H9 (cell line): Measurements from ENCODE around the gene RNGTT. TPM values are rescaled to one million over a fixed set of nuclear protein-coding genes. Genes with fewer than 3 reads are reported as not detected.
"Not testable (repeated sequence)": the region's sequence is repeated elsewhere in the genome, so short reads cannot be mapped to it uniquely, and the experiment has no call there.

Experiments used
- DNase-seq: peaks from one replicate; pipeline ENCODE4 v3.0.0-alpha.2; 2017
- H2AFZ ChIP-seq: one replicate; pipeline ENCODE4 v1.6.1; 2013; ENCODE audit warnings: mild to moderate bottlenecking, low read length, control low read depth, moderate library complexity
- H2AK5ac ChIP-seq: 2 replicates; pipeline ENCODE4 v1.6.1; 2013; ENCODE audit warnings: low read length, control low read depth, mixed read lengths; ENCODE audit not compliant: insufficient read length
- H2BK120ac ChIP-seq: one replicate; pipeline ENCODE4 v1.6.1; 2013; ENCODE audit warnings: low read depth, mild to moderate bottlenecking, low read length, control low read depth, inconsistent platforms; ENCODE audit not compliant: poor library complexity, severe bottlenecking
- H2BK12ac ChIP-seq: 2 replicates; pipeline ENCODE4 v1.6.1; 2013; ENCODE audit warnings: low read length, control low read depth, mixed read lengths, low read depth; ENCODE audit not compliant: insufficient read length
- H2BK15ac ChIP-seq: 2 replicates; pipeline ENCODE4 v1.6.1; 2013; ENCODE audit warnings: low read depth, low read length, control low read depth
- H2BK20ac ChIP-seq: one replicate; pipeline ENCODE4 v1.6.1; 2013; ENCODE audit warnings: low read depth, mild to moderate bottlenecking, low read length, control low read depth, inconsistent platforms; ENCODE audit not compliant: poor library complexity, severe bottlenecking
- H2BK5ac ChIP-seq: 2 replicates; pipeline ENCODE4 v1.6.1; 2013; ENCODE audit warnings: low read length, control low read depth, mixed read lengths; ENCODE audit not compliant: insufficient read length
- H3K14ac ChIP-seq: 2 replicates; pipeline ENCODE4 v1.6.1; 2013; ENCODE audit warnings: low read length, control low read depth; ENCODE audit not compliant: insufficient read depth
- H3K18ac ChIP-seq: 2 replicates; pipeline ENCODE4 v1.6.1; 2013; ENCODE audit warnings: low read depth, mild to moderate bottlenecking, mixed read lengths, low read length, control low read depth; ENCODE audit not compliant: insufficient read length
- H3K23ac ChIP-seq: 2 replicates; pipeline ENCODE4 v1.6.1; 2013; ENCODE audit warnings: low read length, control low read depth, mixed read lengths, low read depth; ENCODE audit not compliant: insufficient read length
- H3K23me2 ChIP-seq: 2 replicates; pipeline ENCODE4 v1.6.1; 2013; ENCODE audit warnings: low read depth, mild to moderate bottlenecking, mixed read lengths, low read length, control low read depth; ENCODE audit not compliant: insufficient read length, poor library complexity, severe bottlenecking
- H3K27ac ChIP-seq: 2 replicates; pipeline ENCODE4 v1.5.1; 2013; ENCODE audit warnings: low read length, control low read depth, mixed read lengths, low read depth; ENCODE audit not compliant: insufficient read length
- H3K27me3 ChIP-seq: 2 replicates; pipeline ENCODE4 v1.6.1; 2013; ENCODE audit warnings: low read length, control low read depth, inconsistent platforms; ENCODE audit not compliant: insufficient read depth
- H3K4ac ChIP-seq: 2 replicates; pipeline ENCODE4 v1.6.1; 2013; ENCODE audit warnings: low read depth, mild to moderate bottlenecking, control low read depth, inconsistent platforms, low read length, moderate library complexity
- H3K4me1 ChIP-seq: 2 replicates; pipeline ENCODE4 v1.6.1; 2013; ENCODE audit warnings: low read length, control low read depth, inconsistent platforms; ENCODE audit not compliant: insufficient read depth
- H3K4me2 ChIP-seq: 2 replicates; pipeline ENCODE4 v1.6.1; 2013; ENCODE audit warnings: low read length, control low read depth, mixed read lengths; ENCODE audit not compliant: insufficient read length, insufficient read depth
- H3K56ac ChIP-seq: 2 replicates; pipeline ENCODE4 v1.6.1; 2013; ENCODE audit warnings: low read depth, mild to moderate bottlenecking, mixed read lengths, low read length, control low read depth; ENCODE audit not compliant: insufficient read length
- H3K79me1 ChIP-seq: 2 replicates; pipeline ENCODE4 v1.6.1; 2013; ENCODE audit warnings: low read depth, mild to moderate bottlenecking, moderate library complexity, low read length, control low read depth, inconsistent platforms; ENCODE audit not compliant: insufficient read depth, poor library complexity, severe bottlenecking
- H3K79me2 ChIP-seq: 2 replicates; pipeline ENCODE4 v1.6.1; 2013; ENCODE audit warnings: low read length, control low read depth, inconsistent platforms; ENCODE audit not compliant: insufficient read depth
- H3K9ac ChIP-seq: 2 replicates; pipeline ENCODE4 v1.6.1; 2013; ENCODE audit warnings: low read length, control low read depth, mixed read lengths; ENCODE audit not compliant: insufficient read length; ENCODE audit errors: extremely low read depth
- H3K9me3 ChIP-seq: one replicate; pipeline ENCODE4 v1.6.1; 2013; ENCODE audit warnings: low read depth, low read length, inconsistent platforms; ENCODE audit not compliant: control insufficient read depth
- H3T11ph ChIP-seq: one replicate; pipeline ENCODE4 v1.6.1; 2013; ENCODE audit warnings: mild to moderate bottlenecking, low read length, control low read depth, inconsistent platforms
- H4K20me1 ChIP-seq: one replicate; pipeline ENCODE4 v1.6.1; 2013; ENCODE audit not compliant: control insufficient read depth, insufficient read length, insufficient read depth
- H4K5ac ChIP-seq: 2 replicates; pipeline ENCODE4 v1.6.1; 2013; ENCODE audit warnings: low read depth, mild to moderate bottlenecking, mixed read lengths, low read length, control low read depth; ENCODE audit not compliant: insufficient read length
- H4K8ac ChIP-seq: replicated peaks from 2 replicates; pipeline ENCODE4 v1.6.1; 2013; ENCODE audit warnings: low read length, control low read depth, mixed read lengths, low read depth; ENCODE audit not compliant: insufficient read length
- H4K91ac ChIP-seq: 2 replicates; pipeline ENCODE4 v1.6.1; 2013; ENCODE audit warnings: low read depth, mild to moderate bottlenecking, moderate library complexity, mixed read lengths, low read length, control low read depth; ENCODE audit not compliant: insufficient read length
- H3K27ac Mint-ChIP-seq, 3 experiments: 2 replicates in 2 of 3; 3 replicates in 1 of 3; pipeline ENCODE4 v1.8.0; 2020 to 2021; ENCODE audit warnings: mixed read lengths in 3 of 3, mild to moderate bottlenecking in 1 of 3, moderate library complexity in 1 of 3
- H3K27me3 Mint-ChIP-seq: 2 replicates; pipeline ENCODE4 v1.8.0; 2021; ENCODE audit warnings: low read depth, mild to moderate bottlenecking, moderate library complexity, mixed read lengths
- H3K36me3 Mint-ChIP-seq, 3 experiments: 2 replicates in 2 of 3; 3 replicates in 1 of 3; pipeline ENCODE4 v1.8.0; 2020 to 2021; ENCODE audit warnings: low read depth in 3 of 3, mixed read lengths in 3 of 3; ENCODE audit not compliant: insufficient read depth in 1 of 3
- H3K4me1 Mint-ChIP-seq, 2 experiments: 2 replicates each; pipeline ENCODE4 v1.8.0; 2020; ENCODE audit warnings: mixed read lengths in 2 of 2
- H3K4me3 Mint-ChIP-seq, 2 experiments: 2 replicates in 1 of 2; 3 replicates in 1 of 2; pipeline ENCODE4 v1.8.0; 2020 to 2021; ENCODE audit warnings: mild to moderate bottlenecking in 2 of 2, mixed read lengths in 2 of 2, moderate library complexity in 1 of 2
- H3K9me3 Mint-ChIP-seq, 2 experiments: 2 replicates in 1 of 2; 3 replicates in 1 of 2; pipeline ENCODE4 v1.8.0; 2020; ENCODE audit warnings: mild to moderate bottlenecking in 2 of 2, mixed read lengths in 2 of 2, moderate library complexity in 1 of 2
- WGBS: extraction: QIAGEN DNeasy Blood & Tissue Kit; methylation state at CpG from one replicate; pipeline ENCODE4 v1.1.7; 2013; ENCODE audit warnings: missing lambda C conversion rate, low lambda C conversion rate, mixed read lengths; ENCODE audit not compliant: insufficient read length; ENCODE audit errors: extremely low coverage; 5-methylcytosine and 5-hydroxymethylcytosine counted together
- total RNA-seq: library from RNA; stranded (reverse); gene quantifications from 2 replicates; pipeline ENCODE4 v1.2.1, GENCODE V29; 2021
- TF ChIP-seq, protein P1 (sequence below): fragments of 200-600 bp; sonication (generic); conservative IDR thresholded peaks from 3 replicates; pipeline ENCODE4 v1.8.0; 2021; ENCODE audit warnings: antibody characterized with exemption, mild to moderate bottlenecking

The RNGTT gene
- total RNA-seq, 1 experiment from 2014 or later: 20.5 TPM

DNA sequence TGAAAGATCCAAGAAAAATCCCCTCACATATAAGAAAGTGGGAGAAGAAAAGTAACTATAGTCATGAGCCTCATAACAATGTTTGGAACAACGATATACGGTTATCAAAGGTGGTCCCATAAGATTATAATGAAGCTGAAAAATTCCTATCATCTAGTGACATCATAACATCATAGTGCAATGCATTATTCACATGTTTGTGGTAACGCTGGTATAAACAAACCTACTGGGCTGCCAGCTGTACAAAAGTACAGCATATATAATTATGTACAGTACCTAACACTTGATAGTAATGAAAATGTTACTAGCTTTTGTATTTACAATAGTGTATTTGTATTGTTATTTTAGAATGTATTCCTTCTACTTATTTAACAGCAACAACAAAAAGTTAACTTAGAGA is 240.7 kb downstream of the RNGTT start:
- Histone ChIP-seq H2BK5ac (no peak overlapping the region), H3K79me2 (no peaks in the 10 kb centered on the region; the same call in 1 of the 2 replicates), H3K14ac (no peak overlapping the region), H3K4me1 (peaks cover 2% of the 10 kb centered on the region; the same call in 1 of the 2 replicates), H2BK15ac (no peak overlapping the region), H4K8ac (no peak overlapping the region), H3K9me3 (no peaks in the 10 kb centered on the region), H3K56ac (no peak overlapping the region), H3K23ac (no peak overlapping the region), H3K18ac (no peak overlapping the region), H2BK12ac (no peak overlapping the region), H3K4ac (no peak overlapping the region), H3K4me2 (no peak overlapping the region), H4K20me1 (no peaks in the 10 kb centered on the region), H4K91ac (no peak overlapping the region), H3T11ph (no peak overlapping the region), H4K5ac (no peak overlapping the region), H3K27ac (no peak overlapping the region), H3K27me3 (no peaks in the 10 kb centered on the region), H3K79me1 (no peaks in the 10 kb centered on the region), H2AK5ac (no peak overlapping the region), H2BK120ac (no peak overlapping the region), H2BK20ac (no peak overlapping the region), H2AFZ (no peak overlapping the region), H3K23me2 (no peaks in the 10 kb centered on the region), H3K9ac (no peak overlapping the region)
- H3K4me3 Mint-ChIP-seq: no peak overlapping the region
- H3K27me3 Mint-ChIP-seq: peaks cover 2% of the 10 kb centered on the region
- peaks cover 8 to 11% (median 11%) of the 10 kb centered on the region in 3 experiments; a peak in 6 of 7 replicates for H3K36me3 Mint-ChIP-seq
- no peak for DNase-seq
- no CpG with 5 or more reads among the region's 3 CpGs for WGBS
- H3K4me1 Mint-ChIP-seq: peaks cover 34 to 37% of the 10 kb centered on the region in 2 experiments
- no peaks in the 10 kb centered on the region for H3K9me3 Mint-ChIP-seq
- TF ChIP-seq, protein P1, sequence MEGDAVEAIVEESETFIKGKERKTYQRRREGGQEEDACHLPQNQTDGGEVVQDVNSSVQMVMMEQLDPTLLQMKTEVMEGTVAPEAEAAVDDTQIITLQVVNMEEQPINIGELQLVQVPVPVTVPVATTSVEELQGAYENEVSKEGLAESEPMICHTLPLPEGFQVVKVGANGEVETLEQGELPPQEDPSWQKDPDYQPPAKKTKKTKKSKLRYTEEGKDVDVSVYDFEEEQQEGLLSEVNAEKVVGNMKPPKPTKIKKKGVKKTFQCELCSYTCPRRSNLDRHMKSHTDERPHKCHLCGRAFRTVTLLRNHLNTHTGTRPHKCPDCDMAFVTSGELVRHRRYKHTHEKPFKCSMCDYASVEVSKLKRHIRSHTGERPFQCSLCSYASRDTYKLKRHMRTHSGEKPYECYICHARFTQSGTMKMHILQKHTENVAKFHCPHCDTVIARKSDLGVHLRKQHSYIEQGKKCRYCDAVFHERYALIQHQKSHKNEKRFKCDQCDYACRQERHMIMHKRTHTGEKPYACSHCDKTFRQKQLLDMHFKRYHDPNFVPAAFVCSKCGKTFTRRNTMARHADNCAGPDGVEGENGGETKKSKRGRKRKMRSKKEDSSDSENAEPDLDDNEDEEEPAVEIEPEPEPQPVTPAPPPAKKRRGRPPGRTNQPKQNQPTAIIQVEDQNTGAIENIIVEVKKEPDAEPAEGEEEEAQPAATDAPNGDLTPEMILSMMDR: no peak
- H3K27ac Mint-ChIP-seq: no peak overlapping the region

DNA sequence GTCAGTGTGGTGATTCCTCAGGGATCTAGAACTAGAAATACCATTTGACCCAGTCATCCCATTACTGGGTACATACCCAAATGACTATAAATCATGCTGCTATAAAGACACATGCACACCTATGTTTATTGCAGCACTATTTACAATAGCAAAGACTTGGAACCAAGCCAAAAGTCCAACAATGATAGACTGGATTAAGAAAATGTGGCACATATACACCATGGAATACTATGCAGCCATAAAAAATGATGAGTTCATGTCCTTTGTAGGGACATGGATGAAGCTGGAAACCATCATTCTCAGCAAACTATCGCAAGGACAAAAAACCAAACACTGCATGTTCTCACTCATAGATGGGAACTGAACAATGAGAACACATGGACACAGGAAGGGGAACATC is 247.0 kb downstream of the RNGTT start:
- DNase-seq, H4K20me1 ChIP-seq, H3K18ac ChIP-seq, H2BK12ac ChIP-seq, H2BK15ac ChIP-seq, H3K27me3 ChIP-seq, H3K79me2 ChIP-seq, H3K4me3 Mint-ChIP-seq, H3K14ac ChIP-seq, H3K27ac Mint-ChIP-seq, H3K23ac ChIP-seq, H3K9me3 ChIP-seq, H3K4ac ChIP-seq, H4K91ac ChIP-seq, H4K5ac ChIP-seq, H3K36me3 Mint-ChIP-seq, H2AK5ac ChIP-seq, H3K56ac ChIP-seq, H3K4me1 ChIP-seq, H3K23me2 ChIP-seq, H2AFZ ChIP-seq, H3K79me1 ChIP-seq, H3K9me3 Mint-ChIP-seq, H3K9ac ChIP-seq, H4K8ac ChIP-seq, H2BK20ac ChIP-seq, H3K27ac ChIP-seq, H3K27me3 Mint-ChIP-seq, H2BK5ac ChIP-seq, H2BK120ac ChIP-seq, H3T11ph ChIP-seq, H3K4me2 ChIP-seq: not testable (repeated sequence)
- WGBS: no CpG with 5 or more reads among the region's 1 CpG
- H3K4me1 Mint-ChIP-seq: peaks cover 8 to 11% of the 10 kb centered on the region in 2 experiments
